Fibroblast of lung (primary cell): ENCODE results near the gene ACTR1B.

Experiments
- CTCF ChIP-seq, 2 donors: IDR thresholded peaks in 1 of 2; conservative IDR thresholded peaks in 1 of 2; 1 replicate in 1 of 2; 2 replicates in 1 of 2; pipeline ENCODE4 v1.5.1; 2011 to 2012; ENCODE audit warnings: low read length in 2 of 2, control low read depth in 1 of 2, inconsistent platforms in 1 of 2, low read depth in 1 of 2, mild to moderate bottlenecking in 1 of 2
- EZH2 ChIP-seq: IDR thresholded peaks from 2 replicates; pipeline ENCODE4 v1.5.1; 2012; ENCODE audit warnings: low read length, control low read depth, mild to moderate bottlenecking; ENCODE audit errors: missing control alignments

GRCh38 chr2:97656905-97657587 is 6.8 kb downstream of the ACTR1B start:
- no peak for TF ChIP-seq CTCF (conservative IDR thresholded peaks at IDR 0.05 in 1 of 2, IDR thresholded peaks at IDR 0.05 in 1 of 2; ENCODE audit: low read depth in 1 of 2, low read length in 2 of 2)
- TF ChIP-seq EZH2 = no peak
